Colonic mucosa (tissue), 4 donors: ENCODE data around the gene WIZ. TPM values are rescaled to one million over a fixed set of nuclear protein-coding genes. Genes with fewer than 3 reads are reported as not detected.

Source experiments
- DNase-seq: peaks from one replicate; pipeline ENCODE4 v3.0.0-alpha.2; 2020
- H3K27ac ChIP-seq: fragments of 200-600 bp; one replicate; pipeline ENCODE4 v1.8.0; 2021
- H3K27me3 ChIP-seq: fragments of 200-600 bp; one replicate; pipeline ENCODE4 v1.8.0; 2021
- H3K36me3 ChIP-seq: fragments of 200-600 bp; one replicate; pipeline ENCODE4 v1.8.0; 2021
- H3K4me1 ChIP-seq: fragments of 200-600 bp; one replicate; pipeline ENCODE4 v1.8.0; 2021; ENCODE audit warnings: mild to moderate bottlenecking
- H3K4me3 ChIP-seq: fragments of 200-600 bp; one replicate; pipeline ENCODE4 v1.8.0; 2021
- H3K9ac ChIP-seq, 2 donors: one replicate each; pipeline ENCODE4 v1.7.0; 2013; ENCODE audit warnings: control low read depth in 2 of 2, low read depth in 2 of 2, low read length in 2 of 2
- H3K9me3 ChIP-seq: fragments of 200-600 bp; one replicate; pipeline ENCODE4 v1.8.0; 2021
- CTCF ChIP-seq: fragments of 200-600 bp; IDR thresholded peaks from one replicate; pipeline ENCODE4 v1.8.0; 2022; ENCODE audit warnings: antibody characterized with exemption, mild to moderate bottlenecking
- intact Hi-C: fragments of 100-400 bp; cut with DNase I; formaldehyde crosslinking; loops from one replicate; pipeline ENCODE4 v1.14.1; 2022
- total RNA-seq, 2 donors: library from RNA; stranded (reverse); fragmentation: NEBNext Ultra II Directional in 1 of 2; extraction: Animal tissue kit (Norgen Biotek cat#: 25700) in 1 of 2; gene quantifications; one replicate each; pipeline ENCODE4 v1.2.1, GENCODE V29; 2021
- donor health status: healthy.
- donor health status: DM: no; HTN: no; CAD: no.
- donor health status: DM: no; HTN: no; CAD: no.

The WIZ gene
- total RNA-seq, 2 donors from 2014 or later = 18.3 to 31.2 TPM

- intact Hi-C loops = loop anchor here (10.0 kb wide), 1 partner anchor 127 kb away; no protein-coding TSS in a partner anchor
- H3K27ac ChIP-seq = no peak overlapping the region
- peaks cover 7% of the 10 kb centered on the region for H3K36me3 ChIP-seq
- H3K4me3 ChIP-seq = no peak overlapping the region
- DNase-seq = no peak
- TF ChIP-seq CTCF = no peak
- H3K9me3 ChIP-seq = no peaks in the 10 kb centered on the region
- no peak overlapping the region for H3K9ac ChIP-seq
- peaks cover 13% of the 10 kb centered on the region for H3K4me1 ChIP-seq
- H3K27me3 ChIP-seq = no peaks in the 10 kb centered on the region
Observed at GRCh38 chr19:15427350-15427700, 22.4 kb downstream of the WIZ start.

- no peak overlapping the region for H3K27ac ChIP-seq
- no peak overlapping the region for H3K4me3 ChIP-seq
- H3K4me1 ChIP-seq = peaks cover 12% of the 10 kb centered on the region
- peaks cover 7% of the 10 kb centered on the region for H3K36me3 ChIP-seq
- no peaks in the 10 kb centered on the region for H3K27me3 ChIP-seq
- DNase-seq = no peak
- TF ChIP-seq CTCF = no peak
- no peaks in the 10 kb centered on the region for H3K9me3 ChIP-seq
- intact Hi-C loops = loop anchor here (10.0 kb wide), 1 partner anchor 128 kb away; no protein-coding TSS in a partner anchor
- H3K9ac ChIP-seq = no peak overlapping the region
Observed at GRCh38 chr19:15426485-15427349, 23.0 kb downstream of the WIZ start.

- H3K4me1 ChIP-seq = no peaks in the 10 kb centered on the region
- H3K27me3 ChIP-seq = no peaks in the 10 kb centered on the region
- no peak overlapping the region for H3K4me3 ChIP-seq
- H3K36me3 ChIP-seq = peaks cover 7% of the 10 kb centered on the region
- H3K9me3 ChIP-seq = no peaks in the 10 kb centered on the region
- TF ChIP-seq CTCF = no peak
- H3K27ac ChIP-seq = no peak overlapping the region
- intact Hi-C loops = loop anchor here (10.0 kb wide), 1 partner anchor 129 kb away; no protein-coding TSS in a partner anchor
- H3K9ac ChIP-seq = no peak overlapping the region
- DNase-seq = no peak
Observed at GRCh38 chr19:15425321-15425950, 24.3 kb downstream of the WIZ start.

- Histone ChIP-seq H3K36me3 (peaks cover 7% of the 10 kb centered on the region), H3K27me3 (no peaks in the 10 kb centered on the region), H3K9me3 (no peaks in the 10 kb centered on the region), H3K27ac (no peak overlapping the region), H3K4me3 (no peak overlapping the region), H3K4me1 (peaks cover under 1% of the 10 kb centered on the region), H3K9ac (no peak overlapping the region)
- intact Hi-C loops = loop anchor here (10.0 kb wide), 1 partner anchor 130 kb away; no protein-coding TSS in a partner anchor
- no peak for DNase-seq
- no peak for TF ChIP-seq CTCF
Observed at GRCh38 chr19:15424692-15425272, 25.0 kb downstream of the WIZ start.

- H3K27ac ChIP-seq = no peak overlapping the region
- intact Hi-C loops = loop anchor here (10.0 kb wide), 1 partner anchor 131 kb away; no protein-coding TSS in a partner anchor
- peaks cover 6% of the 10 kb centered on the region for H3K4me1 ChIP-seq
- no peak for DNase-seq
- no peaks in the 10 kb centered on the region for H3K27me3 ChIP-seq
- TF ChIP-seq CTCF = no peak
- H3K4me3 ChIP-seq = no peak overlapping the region
- H3K36me3 ChIP-seq = peaks cover 7% of the 10 kb centered on the region
- H3K9me3 ChIP-seq = no peaks in the 10 kb centered on the region
- no peak overlapping the region for H3K9ac ChIP-seq
Observed at GRCh38 chr19:15424121-15424520, 25.6 kb downstream of the WIZ start.
